Cerebellar nuclear complex (tissue), 1 donor: ENCODE data around the gene UNC79.

Experiments used
- DNase-seq, 2 experiments: peaks; one replicate each; lab custom pipeline; 2025; lab: John Stamatoyannopoulos, UW

Gene UNC79

DNA sequence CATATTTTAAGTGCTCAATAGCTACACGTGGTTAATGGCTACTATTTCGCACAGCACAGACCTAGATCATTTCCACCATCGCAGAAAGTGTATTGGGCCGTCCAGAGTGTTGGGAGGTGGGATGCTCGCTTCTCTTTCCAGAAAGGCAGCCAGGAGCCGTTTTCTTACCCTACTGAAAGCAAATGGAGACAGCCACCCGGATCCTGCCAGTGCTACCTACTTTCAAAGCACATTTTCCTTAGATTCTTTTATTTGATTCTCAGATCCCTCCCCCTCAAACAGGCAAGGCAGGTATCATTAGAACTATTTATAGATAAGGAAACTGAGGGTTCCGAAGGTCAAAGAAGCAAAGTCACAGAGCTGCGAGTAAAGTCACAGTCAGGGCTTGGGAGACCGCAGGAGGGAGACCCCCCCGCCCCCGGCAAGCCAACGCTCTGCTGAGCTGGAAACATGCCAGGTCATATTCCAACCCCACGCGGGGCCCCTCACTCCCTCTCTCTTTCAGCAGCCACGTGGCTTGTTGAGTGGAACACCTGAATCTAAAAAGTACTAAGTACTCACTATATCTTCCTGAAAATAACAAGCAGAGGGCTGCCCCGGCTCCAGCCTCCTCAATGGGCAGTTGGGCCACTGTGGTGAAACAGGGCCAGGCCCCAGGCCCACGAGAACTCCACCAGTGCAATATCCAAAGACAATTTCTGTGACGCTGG is 321.4 kb downstream of the UNC79 start:
- no peak for DNase-seq

GRCh38 chr14:93752980-93753561 is 322.3 kb downstream of the UNC79 start:
- DNase-seq: no peak

- DNase-seq: no peak
These were observed 322.9 kb downstream of the UNC79 start for GRCh38 chr14:93753647-93754046.

DNA sequence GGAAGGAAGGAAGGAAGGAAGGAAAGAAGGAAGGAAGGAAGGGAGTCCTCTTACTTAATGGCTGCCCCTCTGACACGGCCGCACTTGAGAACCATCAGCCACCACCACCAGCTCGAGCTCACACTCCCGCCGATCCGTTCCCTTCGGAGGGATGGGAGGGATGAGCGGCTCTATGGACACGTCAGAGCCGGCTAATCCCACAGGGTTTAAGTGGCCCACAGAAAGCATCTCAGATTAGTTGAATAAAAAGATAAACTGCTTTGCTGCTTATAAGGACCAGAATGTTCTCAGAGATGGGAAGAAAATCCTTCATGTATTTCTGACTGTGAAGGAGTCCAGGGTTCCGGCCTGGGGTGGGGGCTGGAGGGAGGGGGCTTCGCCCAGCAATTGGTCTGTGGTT is 326.5 kb downstream of the UNC79 start:
- no peak for DNase-seq
